ENCODE measurements around the gene TRMO. TPM values are rescaled to one million over a fixed set of nuclear protein-coding genes. Genes with fewer than 3 reads are reported as not detected.

Gene TRMO
- total RNA-seq, 2 donors from 2014 or later = 44.8 to 45.2 TPM

- no peaks in the 10 kb centered on the region for H3K36me3 ChIP-seq
- no peak for DNase-seq (ENCODE audit: low spot score)
- no peak overlapping the region for H3K27ac ChIP-seq
- intact Hi-C loops (cut with DNase I) = no loop called here
- no peaks in the 10 kb centered on the region for H3K4me1 ChIP-seq (replicated peaks)
- WGBS = 76% methylated on average over 3 of the region's 3 CpGs
- H3K27me3 ChIP-seq (replicated peaks; ENCODE audit: insufficient read depth) = no peaks in the 10 kb centered on the region
- no peak for TF ChIP-seq CTCF (IDR thresholded peaks at IDR 0.05)
- TF ChIP-seq POLR2A (IDR thresholded peaks at IDR 0.05) = no peak
- TF ChIP-seq POLR2AphosphoS5 (IDR thresholded peaks at IDR 0.05) = no peak
- no peaks in the 10 kb centered on the region for H3K9me3 ChIP-seq
- H3K4me3 ChIP-seq = no peak overlapping the region
Observed at GRCh38 chr9:97944612-97945011, 22.3 kb upstream of the TRMO start.

- intact Hi-C loops (cut with DNase I) = no loop called here
Observed at GRCh38 chr9:97943308-97943855, 21.1 kb upstream of the TRMO start.

GRCh38 chr9:97941323-97941722 is 19.0 kb upstream of the TRMO start:
- no peak for DNase-seq (ENCODE audit: low spot score)
- no peaks in the 10 kb centered on the region for H3K36me3 ChIP-seq
- H3K9me3 ChIP-seq = no peaks in the 10 kb centered on the region
- no peak for TF ChIP-seq CTCF (IDR thresholded peaks at IDR 0.05)
- TF ChIP-seq POLR2AphosphoS5 (IDR thresholded peaks at IDR 0.05) = no peak
- no peak for TF ChIP-seq POLR2A (IDR thresholded peaks at IDR 0.05)
- WGBS = 91% methylated on average over 1 of the region's 1 CpG
- no peaks in the 10 kb centered on the region for H3K4me1 ChIP-seq (replicated peaks)
- no peak overlapping the region for H3K27ac ChIP-seq
- intact Hi-C loops (cut with DNase I) = no loop called here
- no peaks in the 10 kb centered on the region for H3K27me3 ChIP-seq (replicated peaks; ENCODE audit: insufficient read depth)
- no peak overlapping the region for H3K4me3 ChIP-seq

More at GRCh38 chr9:97943308-97943855, 21.1 kb upstream of the TRMO start:
- H3K4me3 ChIP-seq = no peak overlapping the region
- H3K9me3 ChIP-seq = no peaks in the 10 kb centered on the region
- no peak overlapping the region for H3K27ac ChIP-seq
- H3K4me1 ChIP-seq (replicated peaks) = no peaks in the 10 kb centered on the region
- H3K36me3 ChIP-seq = no peaks in the 10 kb centered on the region
- TF ChIP-seq CTCF (IDR thresholded peaks at IDR 0.05) (no peak), POLR2A (IDR thresholded peaks at IDR 0.05) (no peak), POLR2AphosphoS5 (IDR thresholded peaks at IDR 0.05) (no peak)
- DNase-seq (ENCODE audit: low spot score) = no peak
- no peaks in the 10 kb centered on the region for H3K27me3 ChIP-seq (replicated peaks; ENCODE audit: insufficient read depth)

- H3K4me3 ChIP-seq = no peak overlapping the region
- DNase-seq (ENCODE audit: low spot score) = no peak
- intact Hi-C loops (cut with DNase I) = no loop called here
- H3K9me3 ChIP-seq = no peaks in the 10 kb centered on the region
- no peaks in the 10 kb centered on the region for H3K36me3 ChIP-seq
- H3K4me1 ChIP-seq (replicated peaks) = no peaks in the 10 kb centered on the region
- H3K27me3 ChIP-seq (replicated peaks; ENCODE audit: insufficient read depth) = no peaks in the 10 kb centered on the region
- TF ChIP-seq POLR2AphosphoS5 (IDR thresholded peaks at IDR 0.05) (no peak), CTCF (IDR thresholded peaks at IDR 0.05) (no peak), POLR2A (IDR thresholded peaks at IDR 0.05) (no peak)
- H3K27ac ChIP-seq = no peak overlapping the region
- 65% methylated on average over 3 of the region's 3 CpGs for WGBS
Observed at GRCh38 chr9:97940741-97941140, 18.4 kb upstream of the TRMO start.

- H3K36me3 ChIP-seq = no peaks in the 10 kb centered on the region
- H3K27ac ChIP-seq = no peak overlapping the region
- H3K4me3 ChIP-seq = no peak overlapping the region
- H3K27me3 ChIP-seq (replicated peaks; ENCODE audit: insufficient read depth) = no peaks in the 10 kb centered on the region
- H3K4me1 ChIP-seq (replicated peaks) = no peaks in the 10 kb centered on the region
- intact Hi-C loops (cut with DNase I) = no loop called here
- no peaks in the 10 kb centered on the region for H3K9me3 ChIP-seq
- no peak for DNase-seq (ENCODE audit: low spot score)
- TF ChIP-seq POLR2A (IDR thresholded peaks at IDR 0.05) (no peak), CTCF (IDR thresholded peaks at IDR 0.05) (no peak), POLR2AphosphoS5 (IDR thresholded peaks at IDR 0.05) (no peak)
Observed at GRCh38 chr9:97940233-97940632, 17.9 kb upstream of the TRMO start.
